Measurements from ENCODE around the gene IL36RN. TPM values are rescaled to one million over a fixed set of nuclear protein-coding genes. Genes with fewer than 3 reads are reported as not detected.

Gene IL36RN
- total and polyA plus RNA-seq, 4 donors, result not detected

- WGBS, result 85% methylated on average over 1 of the region's 1 CpG
- no peaks in the 10 kb centered on the region for H3K4me1 ChIP-seq (ENCODE audit: control insufficient read depth in 4 of 4, insufficient read depth in 4 of 4, low read length in 3 of 4)
Observed at GRCh38 chr2:113064898-113065297, 5.9 kb downstream of the IL36RN start.

GRCh38 chr2:113067681-113068080 lies 8.7 kb downstream of the IL36RN start, which contains the start of gene IL1F10:
IL1F10 (plus strand) TSS chr2:113067970; CDS start chr2:113072739, 4,769 bp downstream.
- Histone ChIP-seq H3K9me3 (ENCODE audit: control insufficient read depth in 4 of 4, low read length in 3 of 4) (peaks cover 0 to 4% (median 0%) of the 10 kb centered on the region in 4 donors), H3K36me3 (ENCODE audit: control insufficient read depth in 4 of 4, insufficient read depth in 3 of 4, low read depth in 1 of 4, low read length in 3 of 4) (no peaks in the 10 kb centered on the region), H3K27ac (ENCODE audit: low read depth in 1 of 2, low read length in 2 of 2) (no peak within 1 kb of the TSS), H3K4me3 (ENCODE audit: low read depth in 1 of 3, low read length in 3 of 3) (no peak within 1 kb of the TSS), H3K4me1 (ENCODE audit: control insufficient read depth in 4 of 4, insufficient read depth in 4 of 4, low read length in 3 of 4) (no peaks in the 10 kb centered on the region), H3K27me3 (ENCODE audit: control insufficient read depth in 4 of 4, insufficient read depth in 4 of 4, low read length in 3 of 4) (no peaks in the 10 kb centered on the region), H3K9ac (ENCODE audit: low read depth in 1 of 2, low read length in 2 of 2) (no peak within 1 kb of the TSS)
- WGBS, result 91% methylated on average over 3 of the region's 3 CpGs
- no peak for DNase-seq (ENCODE audit: low spot score)
- TF ChIP-seq FOXA2 (IDR thresholded peaks at IDR 0.05) (no peak), NR2F2 (IDR thresholded peaks at IDR 0.05) (no peak), ATF3 (IDR thresholded peaks at IDR 0.05) (no peak), MAX (IDR thresholded peaks at IDR 0.05) (no peak), ZBTB33 (IDR thresholded peaks at IDR 0.05) (no peak), EGR1 (IDR thresholded peaks at IDR 0.05; ENCODE audit: low read depth in 2 of 2) (no peak)

More at GRCh38 chr2:113064898-113065297, 5.9 kb downstream of the IL36RN start:
- Histone ChIP-seq H3K4me3 (ENCODE audit: low read depth in 1 of 3, low read length in 3 of 3) (no peak overlapping the region), H3K36me3 (ENCODE audit: control insufficient read depth in 4 of 4, insufficient read depth in 3 of 4, low read depth in 1 of 4, low read length in 3 of 4) (no peaks in the 10 kb centered on the region), H3K27me3 (ENCODE audit: control insufficient read depth in 4 of 4, insufficient read depth in 4 of 4, low read length in 3 of 4) (no peaks in the 10 kb centered on the region), H3K9me3 (ENCODE audit: control insufficient read depth in 4 of 4, low read length in 3 of 4) (peaks cover 0 to 4% (median 0%) of the 10 kb centered on the region in 4 donors), H3K9ac (ENCODE audit: low read depth in 1 of 2, low read length in 2 of 2) (no peak overlapping the region), H3K27ac (ENCODE audit: low read depth in 1 of 2, low read length in 2 of 2) (no peak overlapping the region)
- no peak for TF ChIP-seq JUND (IDR thresholded peaks at IDR 0.05)
- TF ChIP-seq ZBTB33 (IDR thresholded peaks at IDR 0.05), result no peak
- no peak for TF ChIP-seq HNF4G (IDR thresholded peaks at IDR 0.05)
- no peak for TF ChIP-seq REST (IDR thresholded peaks at IDR 0.05)
- TF ChIP-seq EGR1 (IDR thresholded peaks at IDR 0.05; ENCODE audit: low read depth in 2 of 2), result no peak
- no peak for TF ChIP-seq FOXA1 (IDR thresholded peaks at IDR 0.05)
- no peak for TF ChIP-seq SP1 (IDR thresholded peaks at IDR 0.05)
- TF ChIP-seq RXRA (IDR thresholded peaks at IDR 0.05), result no peak
- no peak for TF ChIP-seq FOXA2 (IDR thresholded peaks at IDR 0.05)
- no peak for TF ChIP-seq YY1 (IDR thresholded peaks at IDR 0.05)
- TF ChIP-seq MAX (IDR thresholded peaks at IDR 0.05), result no peak
- TF ChIP-seq GABPA (IDR thresholded peaks at IDR 0.05 in 1 of 2, conservative IDR thresholded peaks at IDR 0.05 in 1 of 2), result no peak
- no peak for TF ChIP-seq ATF3 (IDR thresholded peaks at IDR 0.05)
- no peak for DNase-seq (ENCODE audit: low spot score)

All from liver (tissue), 9 donors.